ENCODE results near the gene KCTD15. TPM values are rescaled to one million over a fixed set of nuclear protein-coding genes. Genes with fewer than 3 reads are reported as not detected.

The KCTD15 gene
- total RNA-seq, 1 experiment from 2014 or later = 59.9 TPM

GRCh38 chr19:33840382-33840781 is 43.7 kb downstream of the KCTD15 start:
- no peak overlapping the region for H3K4ac ChIP-seq (ENCODE audit: low read depth, low read length)
- H3K9ac ChIP-seq (ENCODE audit: extremely low read depth, insufficient read length, low read length) = no peak overlapping the region
- no peak overlapping the region for H2BK120ac ChIP-seq (ENCODE audit: low read depth, low read length, poor library complexity, severe bottlenecking)
- H3K27me3 ChIP-seq (ENCODE audit: insufficient read depth, low read length) = no peaks in the 10 kb centered on the region
- no peak overlapping the region for H2BK12ac ChIP-seq (ENCODE audit: insufficient read length, low read depth, low read length)
- no peaks in the 10 kb centered on the region for H3K36me3 Mint-ChIP-seq (ENCODE audit: insufficient read depth in 1 of 3, low read depth in 3 of 3)
- H4K5ac ChIP-seq (ENCODE audit: insufficient read length, low read depth, low read length) = no peak overlapping the region
- no peaks in the 10 kb centered on the region for H3K9me3 ChIP-seq (ENCODE audit: control insufficient read depth, low read depth, low read length)
- WGBS (ENCODE audit: extremely low coverage, insufficient read length, low lambda C conversion rate) = no CpG with 5 or more reads among the region's 4 CpGs
- no peaks in the 10 kb centered on the region for H3K23me2 ChIP-seq (ENCODE audit: insufficient read length, low read depth, low read length, poor library complexity, severe bottlenecking)
- no peaks in the 10 kb centered on the region for H3K9me3 Mint-ChIP-seq
- H4K91ac ChIP-seq (ENCODE audit: insufficient read length, low read depth, low read length) = no peak overlapping the region
- H3K4me2 ChIP-seq (ENCODE audit: insufficient read depth, insufficient read length, low read length) = no peak overlapping the region
- no peak overlapping the region for H2AFZ ChIP-seq (ENCODE audit: low read length)
- H2AK5ac ChIP-seq (ENCODE audit: insufficient read length, low read length) = no peak overlapping the region
- H3K14ac ChIP-seq (ENCODE audit: insufficient read depth, low read length) = no peak overlapping the region
- no peak overlapping the region for H3K23ac ChIP-seq (ENCODE audit: insufficient read length, low read depth, low read length)
- H3K27ac Mint-ChIP-seq = no peak overlapping the region
- H3K4me1 ChIP-seq (ENCODE audit: insufficient read depth, low read length) = no peaks in the 10 kb centered on the region
- H3K18ac ChIP-seq (ENCODE audit: insufficient read length, low read depth, low read length) = no peak overlapping the region
- no peaks in the 10 kb centered on the region for H3K79me1 ChIP-seq (ENCODE audit: insufficient read depth, low read depth, low read length, poor library complexity, severe bottlenecking)
- H4K20me1 ChIP-seq (ENCODE audit: control insufficient read depth, insufficient read depth, insufficient read length) = no peaks in the 10 kb centered on the region
- H3T11ph ChIP-seq (ENCODE audit: low read length) = no peak overlapping the region
- TF ChIP-seq CTCF (conservative IDR thresholded peaks at IDR 0.05) = no peak
- no peak overlapping the region for H3K56ac ChIP-seq (ENCODE audit: insufficient read length, low read depth, low read length)
- DNase-seq = no peak
- no peak overlapping the region for H4K8ac ChIP-seq (replicated peaks; ENCODE audit: insufficient read length, low read depth, low read length)
- H2BK20ac ChIP-seq (ENCODE audit: low read depth, low read length, poor library complexity, severe bottlenecking) = no peak overlapping the region
- no peak overlapping the region for H3K4me3 Mint-ChIP-seq
- no peak overlapping the region for H3K27ac ChIP-seq (ENCODE audit: insufficient read length, low read depth, low read length)
- H3K4me1 Mint-ChIP-seq = peaks cover 5 to 7% of the 10 kb centered on the region in 2 experiments
- H2BK15ac ChIP-seq (ENCODE audit: low read depth, low read length) = no peak overlapping the region
- H3K79me2 ChIP-seq (ENCODE audit: insufficient read depth, low read length) = no peaks in the 10 kb centered on the region
- H2BK5ac ChIP-seq (ENCODE audit: insufficient read length, low read length) = no peak overlapping the region
- peaks cover 2% of the 10 kb centered on the region; the same call in 1 of the 2 replicates for H3K27me3 Mint-ChIP-seq (ENCODE audit: low read depth)

Measured in H9 (cell line).